Esophagus squamous epithelium (tissue), 4 donors: ENCODE data around the gene RIPOR1.

Source experiments
- CTCF ChIP-seq, 6 experiments: fragments of 450-650 bp in 4 of 6; fragments of 200-600 bp in 2 of 6; sonication (generic) in 2 of 6; IDR thresholded peaks; one replicate each; pipeline ENCODE4 v1.5.1; 2016 to 2019; ENCODE audit warnings: antibody characterized with exemption in 6 of 6, mild to moderate bottlenecking in 4 of 6, moderate library complexity in 4 of 6
- POLR2A ChIP-seq, 4 donors: fragments of 450-650 bp; IDR thresholded peaks; one replicate each; pipeline ENCODE4 v1.6.1; 2017; ENCODE audit warnings: antibody characterized with exemption in 4 of 4, mild to moderate bottlenecking in 4 of 4, moderate library complexity in 3 of 4

DNA sequence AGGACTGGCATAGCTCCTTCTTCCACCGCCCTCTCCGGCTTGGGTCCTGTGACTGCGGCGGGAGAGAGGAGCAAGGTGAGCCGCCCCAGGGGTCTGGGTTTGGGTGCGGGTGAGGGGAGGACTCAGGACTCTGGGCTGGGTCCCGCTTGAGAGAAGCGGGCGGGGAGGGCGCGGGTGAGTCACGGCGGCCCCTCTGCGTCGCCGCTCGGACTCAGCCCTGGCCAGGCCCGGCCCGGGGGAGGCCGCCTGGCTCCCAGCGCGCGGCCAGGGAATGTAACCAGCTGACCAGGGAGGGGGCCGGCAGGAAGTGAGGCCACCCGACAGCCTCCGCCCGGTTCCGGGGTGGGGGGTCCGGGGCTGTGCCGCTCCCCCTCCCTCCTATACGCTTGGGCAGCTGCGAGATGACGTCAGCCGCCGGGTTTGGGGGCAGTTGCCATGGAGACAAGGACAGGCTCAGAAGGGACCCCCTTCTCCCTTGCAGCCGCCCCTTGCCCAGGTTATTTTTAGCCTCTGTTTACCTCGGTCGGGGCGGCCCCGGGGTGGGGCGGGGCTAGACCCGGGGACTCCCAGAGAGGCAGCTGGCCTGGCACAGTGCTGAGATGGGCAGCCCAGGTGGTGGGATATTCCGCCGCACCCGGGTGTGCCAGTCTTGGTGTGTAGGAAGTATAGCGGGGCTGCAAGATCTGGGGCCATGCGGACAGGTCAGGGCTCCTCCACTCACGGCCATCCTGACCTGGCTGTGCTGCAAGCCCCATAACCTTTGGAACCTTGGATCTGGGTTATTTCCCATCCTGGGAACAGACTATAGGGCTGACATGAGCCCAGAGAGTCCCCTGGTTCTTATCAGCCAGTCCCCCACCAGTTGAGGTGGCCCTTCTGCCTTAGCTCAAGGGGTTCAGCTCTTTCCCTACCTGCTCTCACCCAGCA lies 1.6 kb downstream of the RIPOR1 start:
- TF ChIP-seq POLR2A (IDR thresholded peaks at IDR 0.05) (peak in 2 of 4 donors; percentile 59 to 76), CTCF (IDR thresholded peaks at IDR 0.05) (no peak)
